ENCODE data around the gene HES7.

The HES7 gene

DNA sequence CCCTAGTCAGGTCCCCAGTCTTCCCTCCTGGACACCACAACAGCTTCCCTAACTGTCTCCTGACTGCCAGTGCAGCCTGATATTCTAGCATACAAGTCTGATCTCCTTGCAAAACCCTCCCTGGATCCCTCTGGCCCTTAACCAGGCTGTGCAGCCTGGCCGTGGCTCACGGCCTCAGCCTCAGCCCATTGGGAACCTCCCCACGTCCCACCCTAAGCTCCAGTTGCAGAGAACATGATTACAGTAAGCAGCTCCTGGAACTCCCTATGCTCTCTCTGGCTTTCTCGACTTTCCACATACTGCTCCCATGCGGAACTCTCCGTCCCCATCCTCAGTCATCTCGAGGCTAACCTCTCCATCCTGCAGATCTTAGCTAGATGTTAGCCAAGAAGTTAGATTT, 49.4 kb downstream of the HES7 start:
- no peak overlapping the region for H3K9ac ChIP-seq
- H3K4me1 ChIP-seq = peaks cover 12 to 41% (median 23%) of the 10 kb centered on the region in 10 experiments; a peak in 18 of 20 replicates
- peaks cover 63 to 90% (median 78%) of the 10 kb centered on the region in 11 experiments for H3K27me3 ChIP-seq
- H3K9me3 ChIP-seq (replicated peaks in 1 of 11) = no peaks in the 10 kb centered on the region
- H3K4me2 ChIP-seq = no peak overlapping the region
- H3K27ac ChIP-seq = no peak overlapping the region
- TF ChIP-seq Cebpa-rat (IDR thresholded peaks at IDR 0.05) = no peak
- H4K20me1 ChIP-seq = peaks cover 0 to 18% (median 0%) of the 10 kb centered on the region in 11 experiments; a peak in 4 of 22 replicates
- no peak overlapping the region for H3K4me3 ChIP-seq
- no peaks in the 10 kb centered on the region for H3K36me3 ChIP-seq

DNA sequence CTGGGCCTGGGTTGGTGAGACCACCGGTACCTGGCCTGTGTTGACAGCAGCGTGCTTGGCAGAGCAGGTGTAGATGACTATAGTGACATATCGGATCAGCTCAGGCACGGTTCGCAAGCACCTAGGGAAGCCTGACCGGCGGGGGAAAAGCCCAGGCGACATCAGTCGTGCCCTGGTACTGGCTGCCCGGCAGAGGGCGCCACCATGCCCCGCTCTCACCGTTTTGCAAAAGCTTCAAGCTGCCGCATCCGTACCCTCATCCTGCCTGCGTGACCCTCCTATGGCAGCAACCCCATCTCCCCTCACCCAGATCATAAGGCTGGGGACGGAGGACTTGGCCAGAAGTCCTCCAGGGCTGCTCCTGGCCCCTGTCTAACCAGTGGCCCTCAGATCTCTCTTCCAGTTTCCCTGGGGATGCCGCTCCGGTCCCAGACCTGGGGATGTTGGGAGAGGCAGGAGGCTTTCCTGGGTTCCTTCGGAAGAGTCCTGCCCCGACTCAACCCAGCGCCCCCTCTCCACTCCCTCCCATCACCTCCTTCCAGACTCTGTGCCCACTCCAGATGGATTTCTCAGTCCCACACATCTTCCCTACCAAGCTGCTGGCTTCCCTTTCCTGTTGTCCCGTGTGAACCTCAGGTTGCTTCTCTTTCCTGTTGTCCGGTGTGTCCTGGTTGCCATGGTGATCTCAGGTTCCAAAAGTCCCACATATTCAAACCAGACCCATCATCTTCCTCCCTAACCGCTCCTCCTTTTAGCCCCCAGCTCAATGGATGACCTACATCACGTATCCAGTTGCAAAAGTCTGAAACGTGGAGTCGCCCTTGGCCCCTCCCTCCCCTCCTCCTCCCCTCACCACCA, 50.0 kb downstream of the HES7 start:
- TF ChIP-seq Cebpa-rat (IDR thresholded peaks at IDR 0.05) = no peak
- Histone ChIP-seq H3K4me1 (peaks cover 13 to 43% (median 25%) of the 10 kb centered on the region in 10 experiments; a peak in 18 of 20 replicates), H3K4me2 (peak overlapping the region; percentile 22 to 61 (median 43); a peak in 18 of 22 replicates), H3K36me3 (no peaks in the 10 kb centered on the region), H3K27me3 (peaks cover 56 to 89% (median 74%) of the 10 kb centered on the region in 11 experiments), H4K20me1 (peaks cover 0 to 18% (median 0%) of the 10 kb centered on the region in 11 experiments; a peak in 4 of 22 replicates), H3K4me3 (no peak overlapping the region), H3K9me3 (replicated peaks in 1 of 11) (no peaks in the 10 kb centered on the region), H3K9ac (no peak overlapping the region), H3K27ac (no peak overlapping the region)

DNA sequence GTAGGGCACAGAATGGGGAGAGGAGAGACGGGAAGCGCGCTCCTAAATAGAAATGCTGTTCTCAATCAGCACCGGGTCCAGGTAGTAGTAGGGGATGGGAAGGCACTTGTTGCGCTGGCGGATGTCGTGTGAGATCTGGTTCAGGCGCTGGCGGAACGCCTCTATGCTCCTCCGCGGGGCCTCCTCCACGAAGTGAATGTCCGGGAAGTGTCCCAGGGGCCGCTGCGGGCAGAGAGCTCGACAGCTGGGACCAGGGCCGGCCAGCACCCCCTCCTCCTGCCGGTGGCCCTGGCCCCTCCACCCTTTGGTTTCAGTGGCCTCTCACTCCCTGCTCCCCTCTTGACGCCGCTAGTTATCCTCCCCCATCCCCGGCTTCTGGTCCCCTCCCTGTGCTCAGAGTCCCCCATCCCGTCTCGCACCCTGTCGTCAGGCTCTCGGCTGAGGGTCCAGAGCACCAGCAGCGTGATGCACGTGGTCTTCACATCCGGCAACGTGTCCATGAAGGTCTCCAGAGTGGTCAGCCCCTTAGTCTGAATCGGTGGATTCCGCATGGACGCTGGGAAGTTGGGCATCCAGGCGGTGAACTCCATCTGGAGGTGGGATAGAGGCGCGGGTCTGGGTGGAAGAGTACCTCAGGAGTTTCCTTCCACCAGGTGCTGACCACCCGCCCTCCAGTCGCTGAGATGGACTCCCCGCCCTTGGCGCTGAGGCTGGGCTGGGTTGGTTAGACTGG, 51.0 kb downstream of the HES7 start:
- Histone ChIP-seq H4K20me1 (peaks cover 0 to 18% (median 0%) of the 10 kb centered on the region in 11 experiments; a peak in 4 of 22 replicates), H3K4me1 (peaks cover 13 to 53% (median 29%) of the 10 kb centered on the region in 10 experiments; a peak in 18 of 20 replicates), H3K4me3 (peak overlapping the region in 1 of 10 experiments; percentile 35; a peak in 1 of 20 replicates), H3K9ac (no peak overlapping the region), H3K36me3 (no peaks in the 10 kb centered on the region), H3K27ac (no peak overlapping the region), H3K27me3 (peaks cover 50 to 92% (median 72%) of the 10 kb centered on the region in 11 experiments), H3K4me2 (peak overlapping the region; percentile 16 to 71 (median 42); a peak in 16 of 22 replicates), H3K9me3 (replicated peaks in 1 of 11) (no peaks in the 10 kb centered on the region)
- TF ChIP-seq Cebpa-rat (IDR thresholded peaks at IDR 0.05) = no peak

DNA sequence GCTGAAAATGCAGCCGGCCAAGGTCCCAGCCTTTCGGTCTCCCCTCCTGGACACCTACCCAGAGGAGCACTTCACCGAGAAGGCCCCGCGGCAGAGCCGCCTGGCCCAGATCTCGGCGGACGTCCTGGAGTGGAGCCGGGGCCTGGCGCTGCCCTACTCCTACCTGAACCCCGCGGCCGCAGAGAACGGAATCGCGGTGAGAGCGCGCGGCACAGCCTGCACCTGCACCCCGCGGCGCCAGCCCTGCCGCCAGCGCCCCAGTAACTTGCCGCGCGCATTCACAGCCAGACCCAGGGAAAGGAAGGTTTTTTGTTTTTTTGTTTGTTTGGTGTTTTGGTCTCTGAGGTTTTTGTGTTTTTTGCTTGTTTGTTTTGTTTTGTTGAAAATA, 51.6 kb downstream of the HES7 start:
- Histone ChIP-seq H3K27me3 (peaks cover 50 to 95% (median 74%) of the 10 kb centered on the region in 11 experiments), H3K9ac (no peak overlapping the region), H3K9me3 (replicated peaks in 1 of 11) (no peaks in the 10 kb centered on the region), H3K4me1 (peaks cover 13 to 58% (median 29%) of the 10 kb centered on the region in 10 experiments; a peak in 18 of 20 replicates), H3K36me3 (no peaks in the 10 kb centered on the region), H4K20me1 (peaks cover 0 to 18% (median 0%) of the 10 kb centered on the region in 11 experiments; a peak in 4 of 22 replicates), H3K4me2 (peak overlapping the region in 8 of 11 experiments; percentile 16 to 71 (median 53); a peak in 12 of 22 replicates), H3K27ac (no peak overlapping the region), H3K4me3 (no peak overlapping the region)
- TF ChIP-seq Cebpa-rat (IDR thresholded peaks at IDR 0.05) = no peak

DNA sequence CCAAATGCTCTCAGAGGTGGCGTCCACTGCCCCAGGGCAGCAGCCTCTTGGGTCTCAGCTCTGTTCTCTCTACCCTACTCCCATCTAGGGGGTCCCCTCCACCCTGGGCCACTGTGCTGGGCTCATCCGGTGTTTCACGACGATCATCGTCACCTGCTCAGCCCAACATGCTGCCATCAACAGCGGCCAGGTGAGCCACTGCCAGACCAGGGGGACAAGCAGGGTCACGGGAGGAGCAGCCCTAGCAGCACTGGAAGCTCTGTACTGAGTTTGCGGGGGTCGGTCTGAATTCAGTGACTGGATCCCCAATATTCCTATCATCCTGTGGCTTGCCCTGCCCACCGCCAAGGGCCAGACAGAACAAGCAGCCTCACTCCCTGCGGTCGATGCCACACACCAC, 52.4 kb downstream of the HES7 start:
- Histone ChIP-seq H3K4me1 (peaks cover 13 to 67% (median 29%) of the 10 kb centered on the region in 10 experiments; a peak in 18 of 20 replicates), H3K9ac (no peak overlapping the region), H3K4me2 (no peak overlapping the region), H3K9me3 (replicated peaks in 1 of 11) (no peaks in the 10 kb centered on the region), H3K27me3 (peaks cover 52 to 96% (median 81%) of the 10 kb centered on the region in 11 experiments), H4K20me1 (peaks cover 0 to 18% (median 0%) of the 10 kb centered on the region in 11 experiments; a peak in 4 of 22 replicates), H3K4me3 (no peak overlapping the region), H3K27ac (no peak overlapping the region), H3K36me3 (no peaks in the 10 kb centered on the region)
- TF ChIP-seq Cebpa-rat (IDR thresholded peaks at IDR 0.05) = no peak

Data from BLaER1 treated with 17β-estradiol and CSF1 and Interleukin-3, amounts not matched to agents 10 nM and 100 nM (cell line).